HG02938 (cell line): ENCODE results near the gene P2RY2.
A peak's percentile ranks its signal among the peaks of the same experiment; 100 is the strongest.

Experiments used
- ATAC-seq: cut with Tn5 transposase; IDR thresholded peaks from one replicate; pipeline ENCODE4 v1.9.1; 2021; ENCODE audit warnings: mild to moderate bottlenecking, moderate library complexity; ENCODE audit not compliant: unreplicated experiment

Gene P2RY2

DNA sequence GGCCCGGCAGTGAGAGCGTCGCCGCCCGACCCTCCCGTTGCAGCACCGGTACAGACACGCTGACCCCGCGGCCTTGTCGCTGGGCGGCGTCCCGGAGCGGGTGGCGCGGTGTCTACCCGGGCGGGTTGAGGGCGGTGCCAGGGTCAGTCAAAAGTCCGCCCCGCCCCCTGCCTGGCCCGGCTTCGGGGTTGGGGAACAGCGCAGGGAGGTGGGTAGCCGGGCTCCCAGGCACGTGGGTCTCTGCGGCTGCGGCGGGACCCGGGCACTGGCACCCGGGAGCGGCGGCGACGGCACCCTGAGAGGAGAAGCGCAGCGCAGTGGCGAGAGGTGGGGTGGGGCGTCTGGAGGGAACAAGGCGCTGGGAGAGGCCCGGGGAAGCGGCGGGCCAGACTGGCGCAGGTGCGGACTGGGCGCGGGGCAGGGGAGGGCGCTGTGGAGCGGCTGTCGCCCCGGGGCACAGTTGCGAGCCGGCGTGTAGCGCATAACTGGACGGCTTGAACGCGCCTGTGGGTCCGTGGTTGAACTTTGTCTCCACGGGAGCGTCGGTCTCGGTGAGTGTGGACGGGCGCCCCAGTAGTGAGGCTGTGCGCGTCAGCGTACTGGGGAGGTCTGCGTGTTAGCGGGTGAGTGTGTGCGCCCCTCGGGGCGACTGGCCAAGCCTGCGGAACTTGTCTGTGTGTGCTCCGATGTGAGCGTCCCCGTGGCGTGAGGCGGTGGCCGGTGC lies at the start of gene P2RY2:
Gene P2RY2, plus strand, starts transcription at position 176 of the 724 bp plus-strand sequence. CDS start 15,879 bp downstream, outside the sequence.
- ATAC-seq, result no peak

DNA sequence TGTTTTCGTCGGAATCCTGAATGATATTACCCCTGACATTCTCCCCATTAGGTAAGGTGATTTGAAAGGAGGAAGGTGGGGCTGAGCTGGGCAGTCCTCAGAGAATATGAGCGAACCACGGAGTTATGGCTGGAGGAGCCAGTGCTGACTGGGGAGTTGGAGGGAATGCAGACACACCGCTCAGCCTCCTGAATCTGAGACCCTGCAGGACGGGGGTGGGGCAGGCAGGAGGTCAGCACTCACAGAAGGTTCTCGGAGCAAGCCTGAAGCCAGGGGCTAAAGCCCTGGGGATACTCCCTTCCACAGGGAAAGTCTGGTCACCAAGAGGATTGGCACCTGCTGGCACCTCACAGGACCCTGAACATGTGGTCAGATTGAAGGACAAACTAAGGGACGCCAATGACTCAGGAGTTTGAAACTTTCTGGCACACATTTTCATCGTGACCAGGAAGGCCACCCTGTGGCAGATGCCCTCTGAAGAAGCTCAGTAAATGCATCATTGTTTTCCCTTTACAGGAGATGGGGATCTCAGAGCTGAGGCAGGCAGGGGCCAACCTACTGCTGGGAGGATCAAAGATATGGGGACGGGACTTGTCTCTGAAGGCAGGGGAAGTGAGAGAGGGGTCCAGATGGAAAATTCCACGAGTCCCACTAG lies 49.0 kb upstream of the P2RY2 start:
- no peak for ATAC-seq

DNA sequence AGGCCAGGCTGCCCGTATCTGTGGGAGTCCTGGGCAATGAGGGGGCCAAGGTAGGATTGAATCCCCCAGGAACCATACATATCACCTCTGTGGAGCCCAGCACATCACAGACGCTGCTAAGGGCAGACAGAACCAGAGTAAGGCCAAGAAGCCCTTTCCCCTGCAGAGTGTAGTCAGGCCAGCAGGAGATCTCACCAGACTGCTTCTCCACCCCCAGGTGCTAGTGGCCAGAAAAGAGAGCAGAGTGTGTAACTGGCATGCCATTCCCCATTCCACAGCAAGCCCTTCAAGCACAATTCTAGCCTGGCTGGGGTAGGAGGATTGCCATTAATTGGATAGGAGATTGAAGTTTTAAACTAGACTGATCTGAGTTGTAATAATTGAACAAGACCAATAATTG lies 47.9 kb upstream of the P2RY2 start:
- ATAC-seq, result no peak

DNA sequence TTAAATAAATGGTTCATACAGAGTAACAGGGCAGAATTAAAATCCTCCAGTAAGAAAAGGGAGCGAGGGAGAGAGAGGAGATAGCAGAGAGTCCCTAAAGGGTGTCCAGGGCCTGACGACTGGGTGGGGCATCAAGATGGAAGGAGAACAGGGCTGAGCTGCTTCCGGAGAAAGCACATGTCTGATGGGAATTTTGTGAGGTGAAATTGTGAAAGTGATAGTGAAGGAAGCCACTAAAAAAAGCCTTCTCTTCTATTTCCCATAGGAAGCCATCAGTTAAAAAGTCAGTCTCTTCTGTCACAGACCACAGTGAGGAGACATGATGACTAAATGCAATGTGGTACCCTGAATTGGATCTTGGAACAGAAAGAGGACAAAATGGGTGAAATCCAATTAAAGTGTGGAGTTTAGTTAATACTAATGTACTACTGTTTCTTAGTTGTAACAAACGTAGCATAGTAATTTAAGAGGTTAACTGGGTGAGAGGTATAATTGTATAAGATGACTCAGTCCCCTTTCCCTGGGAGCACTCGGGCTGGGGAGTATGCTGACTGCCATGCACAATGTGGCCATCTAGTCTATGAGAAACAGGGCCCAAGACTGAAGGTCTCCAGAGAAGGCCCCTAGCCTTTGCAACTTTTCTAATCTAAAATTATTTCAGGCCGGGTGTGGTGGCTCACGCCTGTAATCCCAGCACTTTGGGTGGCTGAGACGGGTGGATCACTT lies 46.5 kb upstream of the P2RY2 start:
- no peak for ATAC-seq

DNA sequence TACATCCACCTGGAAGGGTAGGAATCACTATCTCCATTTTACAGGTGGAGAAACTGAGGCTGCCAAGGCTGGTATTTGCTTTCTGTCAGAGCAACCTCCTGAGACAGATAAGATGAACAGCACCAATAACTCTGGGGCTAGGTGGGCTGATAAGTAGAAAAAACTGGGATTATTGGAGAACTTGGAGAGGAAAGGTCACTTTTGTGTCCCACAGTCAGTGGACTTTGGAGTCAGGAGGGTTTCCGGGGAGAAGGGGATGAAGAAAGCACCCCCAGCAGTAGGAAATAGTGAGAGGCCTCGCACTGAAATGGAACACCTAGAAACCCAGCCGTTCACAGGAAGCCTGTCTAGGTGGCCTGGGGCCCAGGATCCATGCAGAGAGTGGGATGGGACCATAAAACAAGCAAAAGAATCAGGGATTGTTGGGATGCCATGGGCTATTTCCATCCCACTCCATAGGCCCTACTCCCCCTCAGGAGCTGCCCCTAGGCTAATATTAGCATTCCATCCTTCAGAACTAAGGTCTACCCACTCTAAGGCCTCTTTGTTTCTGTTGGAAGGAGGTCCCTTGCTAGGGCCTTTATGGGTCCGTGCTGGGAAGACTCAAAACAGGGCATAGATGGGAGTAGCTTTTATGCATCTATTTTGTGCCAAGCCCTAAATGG lies 45.0 kb upstream of the P2RY2 start:
- ATAC-seq, result no peak

DNA sequence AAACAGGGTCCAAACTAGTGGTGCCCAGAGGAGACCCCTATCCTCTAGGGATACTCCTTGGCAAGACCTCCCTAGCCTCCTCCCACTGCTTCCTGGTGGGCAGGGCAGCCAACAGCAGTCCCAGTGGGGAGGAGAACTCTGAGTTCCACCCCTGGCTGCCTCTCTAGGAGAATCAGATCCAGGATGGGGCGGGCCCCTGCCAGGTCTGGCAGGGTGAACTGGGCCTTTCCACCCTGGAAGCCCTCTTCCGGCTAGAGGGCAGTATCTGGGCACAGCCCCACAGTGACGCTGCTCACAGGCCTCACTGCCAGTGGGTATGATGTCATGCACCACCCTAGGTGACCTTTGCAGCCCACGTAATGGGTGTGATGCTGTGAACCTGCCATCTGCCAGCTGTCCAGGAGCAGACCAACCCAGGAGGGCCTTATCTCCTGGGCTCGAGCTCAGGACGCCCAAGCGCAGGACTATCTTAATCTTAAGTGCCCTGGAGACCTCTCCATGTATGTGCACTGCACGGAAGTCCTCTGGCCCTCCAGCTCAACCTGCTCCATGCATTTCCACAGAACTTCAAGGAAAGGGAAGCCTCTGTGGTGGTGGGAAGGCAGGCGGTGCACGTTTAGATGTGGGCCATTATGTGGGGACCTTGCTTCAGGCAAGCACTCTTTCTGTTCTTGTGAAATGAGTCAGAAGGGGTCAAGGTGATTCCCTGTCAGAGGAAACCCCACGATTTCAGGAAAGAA lies 44.2 kb upstream of the P2RY2 start:
- no peak for ATAC-seq

DNA sequence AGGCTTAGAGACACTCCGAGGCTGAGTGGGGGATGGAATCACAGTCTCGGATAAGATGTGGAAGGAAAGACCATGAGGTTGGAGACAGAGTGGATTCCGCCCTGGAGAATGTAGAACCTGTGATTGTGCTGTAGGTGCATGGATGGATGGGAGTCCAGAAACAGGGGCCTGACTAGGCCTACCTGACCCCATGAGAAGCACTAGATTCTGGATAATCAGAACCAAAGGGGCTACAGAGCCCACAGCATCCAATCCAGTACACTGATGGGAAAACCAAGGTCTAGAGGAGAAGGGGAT lies 43.6 kb upstream of the P2RY2 start:
- ATAC-seq, result no peak

DNA sequence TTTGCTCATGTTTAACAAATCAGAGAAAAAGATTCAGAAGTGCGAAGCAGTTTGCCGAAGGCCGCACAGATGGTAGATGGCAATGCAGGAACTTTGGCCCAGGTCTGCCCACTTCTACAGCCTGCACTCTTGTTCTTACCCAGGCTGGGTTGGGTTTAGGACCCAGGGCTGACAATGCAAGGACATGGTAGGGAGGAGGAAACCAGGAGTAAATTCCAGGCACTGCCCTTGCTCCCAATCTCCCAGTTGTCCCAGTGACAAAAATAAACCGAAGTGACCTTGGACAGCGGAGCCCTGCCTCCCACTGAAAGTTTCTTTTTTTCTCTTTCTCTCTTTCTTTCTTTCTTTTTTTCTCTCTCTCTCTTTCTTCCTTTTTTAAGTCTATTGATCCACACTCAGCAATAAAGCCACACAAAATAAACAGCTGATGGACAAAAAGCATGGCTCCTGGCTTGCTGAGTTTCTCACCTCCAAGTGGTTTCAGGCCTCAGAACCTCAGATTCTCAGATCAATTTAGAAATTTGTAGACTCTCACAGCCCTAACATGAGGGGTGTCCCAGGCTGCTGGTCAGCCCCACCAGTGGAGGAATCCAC lies 42.4 kb upstream of the P2RY2 start:
- ATAC-seq, result no peak

DNA sequence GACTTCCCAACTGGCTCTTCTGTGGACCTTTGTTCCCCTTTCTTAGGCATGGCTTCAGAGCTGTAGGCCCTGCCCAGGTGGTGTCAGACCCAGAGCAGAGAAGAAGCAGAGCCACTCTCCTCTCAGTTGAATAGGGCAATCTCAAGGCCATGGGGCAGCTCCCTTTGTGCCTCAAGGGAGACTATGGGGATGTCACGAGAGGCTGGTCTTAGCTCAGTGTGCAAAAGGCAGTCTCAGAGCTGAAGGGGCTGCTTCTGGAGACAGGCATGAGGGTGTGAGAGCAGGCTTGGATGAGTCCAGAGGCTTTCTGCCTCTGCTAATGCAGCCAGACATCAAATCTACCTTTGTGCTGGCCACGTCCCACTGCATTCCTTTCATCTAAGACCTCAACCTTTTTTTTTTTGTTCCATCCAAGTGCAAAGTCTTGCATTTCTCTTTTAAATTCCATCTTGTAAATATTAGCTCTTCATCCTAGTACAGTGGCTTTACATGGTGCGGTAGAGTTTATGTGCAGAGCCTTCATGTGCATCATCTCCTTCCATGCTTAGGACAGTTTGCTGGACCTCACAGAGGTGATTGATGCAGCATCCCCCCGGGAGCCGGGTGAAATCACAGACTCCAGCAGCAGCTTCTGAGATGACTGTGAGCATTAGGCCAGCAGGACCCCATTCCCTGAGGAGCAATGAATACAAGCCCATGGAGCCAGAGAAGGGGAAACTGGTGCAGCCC lies 41.8 kb upstream of the P2RY2 start:
- no peak for ATAC-seq

DNA sequence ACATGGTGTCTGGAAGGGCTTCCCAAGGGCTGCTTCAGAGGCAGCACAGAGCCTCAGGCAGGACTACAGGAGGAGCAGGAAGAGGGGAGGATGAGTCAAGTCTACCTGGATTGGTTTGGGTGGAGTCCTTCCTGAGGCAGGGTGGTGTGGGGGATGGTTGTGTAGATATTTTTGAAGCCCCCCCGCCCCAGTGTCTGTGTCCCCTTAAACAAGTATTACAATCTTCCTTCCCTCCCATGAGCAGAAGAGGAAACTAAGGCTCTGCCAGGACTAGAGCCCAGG lies 41.3 kb upstream of the P2RY2 start:
- no peak for ATAC-seq

DNA sequence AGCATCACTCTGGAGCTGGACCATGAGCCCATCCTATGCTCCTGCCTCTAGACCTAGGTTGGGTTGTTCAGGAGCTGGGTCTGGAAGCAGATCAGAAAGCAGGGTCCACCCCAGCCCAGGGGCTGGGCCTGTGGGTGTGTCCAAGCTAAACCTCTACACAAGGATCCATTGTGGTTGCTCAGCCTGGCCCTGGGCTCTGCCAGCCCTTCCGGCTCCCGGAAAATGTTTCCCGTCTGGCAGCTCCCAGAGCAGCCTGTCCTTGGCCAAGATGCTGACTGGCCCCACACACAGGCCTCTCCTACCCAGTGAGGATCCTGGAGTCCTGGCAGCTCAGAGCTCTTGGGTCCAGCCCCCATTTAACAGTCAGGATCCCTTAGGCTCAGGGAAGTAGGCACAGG lies 40.7 kb upstream of the P2RY2 start:
- no peak for ATAC-seq

DNA sequence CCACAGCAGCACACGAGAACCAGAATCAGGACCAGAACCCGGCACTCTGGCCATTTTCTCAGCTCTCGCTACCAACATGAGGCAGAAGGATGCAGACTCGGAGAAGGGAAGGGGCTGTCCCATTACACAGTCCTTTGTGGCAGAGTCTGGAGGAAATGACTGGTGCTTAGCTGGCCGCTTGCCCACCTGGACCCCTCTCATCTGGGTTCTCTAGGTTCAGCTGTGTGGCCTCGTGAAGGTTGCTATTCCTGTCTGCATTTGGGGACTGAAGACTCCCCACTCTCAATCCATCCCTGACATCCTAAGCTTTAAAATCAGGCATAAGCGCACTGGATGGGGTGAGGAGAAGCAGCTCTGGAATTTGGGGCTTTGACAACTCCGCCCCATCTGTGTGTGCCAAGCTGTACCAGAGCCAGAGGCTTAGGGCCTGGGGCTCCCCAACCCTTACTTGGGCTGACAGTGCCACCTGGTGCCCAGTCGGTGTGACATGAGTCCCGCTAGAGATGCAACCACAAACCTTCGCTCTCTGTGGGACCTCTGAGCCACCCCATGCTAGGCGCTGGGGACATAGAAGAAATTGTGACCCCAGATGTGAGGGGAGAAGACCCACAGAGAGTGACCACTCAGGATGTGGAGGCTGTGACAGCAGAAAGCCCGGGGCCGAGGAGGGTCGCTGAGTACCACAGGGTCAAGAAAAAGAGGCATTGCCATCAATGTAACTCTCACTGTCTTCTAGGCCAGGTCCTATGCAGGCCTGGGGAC lies 40.1 kb upstream of the P2RY2 start:
- ATAC-seq, result peak; percentile 73

DNA sequence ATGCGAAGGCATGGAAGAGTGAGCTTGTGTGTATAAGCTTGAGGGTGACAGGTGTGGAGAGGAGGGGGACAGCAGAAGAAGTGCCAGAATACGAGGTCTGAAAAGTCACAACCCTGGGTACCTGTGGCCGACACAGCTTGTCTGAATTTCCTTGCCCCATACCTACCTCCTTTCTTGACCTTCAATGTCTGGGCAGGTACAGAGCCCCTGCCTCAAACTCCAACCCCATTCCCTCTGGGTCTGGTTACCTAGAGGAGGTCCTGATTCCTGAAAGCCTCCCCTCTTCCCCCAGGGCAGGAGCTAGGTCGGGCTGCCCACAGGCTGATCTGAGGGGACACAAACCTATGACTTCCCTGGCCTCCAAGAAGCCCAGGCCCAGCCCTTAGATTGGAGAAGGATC lies 39.4 kb upstream of the P2RY2 start:
- ATAC-seq, result no peak

DNA sequence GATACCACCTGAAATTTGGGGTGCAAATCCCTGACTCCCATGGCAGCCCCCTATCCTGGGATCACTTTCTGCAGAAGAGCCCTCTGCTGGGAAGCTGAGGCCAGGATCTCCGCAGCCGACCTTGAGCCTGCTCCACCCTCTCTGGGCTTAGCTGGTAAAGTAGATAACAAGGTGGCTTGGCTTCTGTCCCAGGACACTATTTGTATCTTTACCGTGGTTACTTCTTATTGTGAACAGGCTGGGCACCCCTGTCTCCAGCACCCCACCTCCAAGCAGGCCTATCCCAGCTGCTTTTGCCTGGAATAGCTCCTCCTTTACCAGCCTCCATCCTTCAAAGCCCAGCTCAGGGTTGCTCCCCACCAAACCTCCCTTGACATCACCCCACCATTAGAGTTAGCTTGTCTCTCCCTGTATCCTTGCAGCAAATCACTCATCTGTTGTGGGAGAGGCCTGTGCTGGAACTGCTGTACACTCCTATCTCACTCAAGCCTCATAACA lies 35.2 kb upstream of the P2RY2 start:
- no peak for ATAC-seq

DNA sequence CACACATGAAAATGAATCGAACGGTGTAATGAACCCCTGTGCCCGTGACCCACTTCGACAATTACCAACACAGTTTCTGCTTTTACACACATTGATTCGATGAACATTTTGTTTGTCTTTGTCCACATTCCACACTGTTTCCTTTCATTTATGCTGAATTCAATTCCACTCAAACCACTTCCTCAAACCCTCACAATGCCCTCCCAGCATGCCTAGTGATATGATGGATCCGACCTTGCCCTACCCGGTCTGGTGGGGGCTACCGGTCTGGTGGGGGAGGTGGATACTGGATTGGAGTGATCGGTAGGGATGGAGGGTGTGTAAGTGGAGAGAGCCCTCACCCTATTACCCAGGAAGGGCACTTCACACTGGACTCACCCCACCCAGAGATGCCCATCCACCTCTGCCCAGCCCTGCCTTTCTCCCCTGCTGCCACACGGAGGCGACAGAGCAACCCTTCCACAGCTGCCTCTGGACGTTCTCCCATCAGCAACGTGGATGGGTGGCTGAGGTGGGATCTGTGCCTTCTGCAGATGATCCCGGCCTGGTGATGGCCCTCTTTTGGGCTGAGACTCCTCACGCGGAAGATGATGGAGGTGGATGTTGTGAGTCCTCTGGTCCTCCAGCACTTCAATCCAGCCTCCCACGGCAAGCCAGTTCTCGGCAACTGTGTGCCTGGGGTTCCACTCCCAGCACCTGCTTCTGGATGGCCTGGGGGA lies 33.0 kb upstream of the P2RY2 start:
- no peak for ATAC-seq

DNA sequence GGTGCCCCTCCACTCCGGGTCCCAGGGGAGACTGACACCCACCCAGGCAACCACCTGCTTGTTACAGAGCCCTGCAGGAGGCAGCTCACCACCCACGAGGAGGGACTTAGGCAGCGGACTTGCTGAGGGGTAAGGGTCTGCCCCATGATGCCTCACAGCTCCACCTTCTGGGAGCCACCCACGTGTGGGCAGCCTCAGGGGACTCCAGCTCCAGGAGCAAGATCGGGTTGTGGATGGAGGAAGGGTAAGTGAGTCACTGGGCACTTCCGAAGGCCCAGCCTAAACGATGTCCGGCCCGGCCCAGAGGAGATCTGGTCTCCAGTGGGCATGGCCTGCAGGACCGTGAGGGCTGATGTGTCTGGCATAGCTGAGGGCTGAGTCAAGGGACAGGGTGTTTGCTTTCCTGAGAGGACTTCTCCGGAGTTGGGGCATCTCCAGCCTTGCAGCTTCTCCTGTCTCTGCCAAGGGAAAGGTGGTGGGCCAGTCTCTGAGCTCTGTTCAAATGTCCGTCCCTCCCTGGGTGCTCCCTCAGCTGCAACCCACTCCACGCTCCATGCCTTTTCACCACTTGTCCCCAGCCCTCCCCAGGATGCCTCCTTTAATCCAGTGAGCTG lies 32.3 kb upstream of the P2RY2 start:
- ATAC-seq, result no peak

DNA sequence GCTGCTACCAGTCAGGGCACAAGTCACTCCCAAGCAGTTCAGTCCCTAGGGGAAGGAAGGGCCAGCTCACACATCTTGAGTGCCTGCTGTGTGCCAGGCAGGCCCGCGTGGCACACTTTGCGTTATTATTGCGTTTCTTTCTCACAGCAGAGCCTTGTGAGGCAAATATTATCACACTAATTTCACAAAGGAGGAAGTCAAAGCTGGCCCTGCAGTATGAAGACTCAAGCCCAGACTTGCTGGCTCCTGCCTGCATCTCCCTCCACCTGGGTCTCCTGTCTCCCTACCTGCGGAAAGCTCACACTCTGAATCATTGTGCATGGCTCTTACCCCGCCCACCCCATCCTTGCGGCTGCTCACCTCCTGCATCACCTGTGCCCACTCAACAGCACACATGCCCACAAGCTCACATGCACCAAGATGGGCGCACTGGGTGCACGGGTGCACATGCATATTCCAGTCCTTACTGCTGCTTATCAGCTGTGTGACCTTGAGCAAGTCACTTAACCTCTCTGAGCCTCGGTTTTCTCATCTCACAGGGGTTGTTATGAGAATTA lies 31.7 kb upstream of the P2RY2 start:
- ATAC-seq, result no peak

DNA sequence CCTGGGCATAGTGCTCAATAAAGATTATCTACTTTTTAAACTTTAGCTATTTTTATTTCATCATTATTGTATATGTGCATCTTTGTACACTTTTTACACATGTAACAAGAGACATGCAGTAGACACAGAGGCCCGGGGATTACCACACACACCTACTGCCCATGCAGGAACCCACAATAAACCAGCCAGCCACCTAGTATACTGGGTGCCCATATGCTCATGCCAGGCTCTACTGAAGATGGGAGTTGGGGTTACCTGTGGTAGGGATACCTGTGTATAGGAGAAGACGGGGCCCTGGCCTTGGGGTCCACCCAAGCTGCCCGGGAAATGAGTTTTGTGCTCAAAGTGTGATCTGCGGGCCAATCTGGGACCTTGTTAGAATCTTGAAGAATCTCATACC lies 31.2 kb upstream of the P2RY2 start:
- ATAC-seq, result no peak
